Measurements from ENCODE around the gene PPAN. TPM values are rescaled to one million over a fixed set of nuclear protein-coding genes. Genes with fewer than 3 reads are reported as not detected.

PPAN gene
- polyA plus RNA-seq, 1 donor (not counting 4 experiments of a cell fraction or from before 2014, with no cell fraction given): 32.3 TPM

GRCh38 chr19:10102787-10103236, 3.4 kb upstream of the PPAN start:
- FAIRE-seq: no peak
- no peak for DNase-seq (ENCODE audit: low read depth, low spot score)
- H3K27ac ChIP-seq (ENCODE audit: control insufficient read depth, insufficient read depth, low read length): no peak overlapping the region

GRCh38 chr19:10104130-10104513, 2.0 kb upstream of the PPAN start:
- FAIRE-seq (no peak), DNase-seq (ENCODE audit: low read depth, low spot score) (no peak)
- no peaks in the 10 kb centered on the region for H3K9me3 ChIP-seq (ENCODE audit: control insufficient read depth, low read depth, low read length)
- H3K4me3 ChIP-seq (ENCODE audit: control insufficient read depth in 2 of 3, extremely low read depth in 1 of 3, insufficient read depth in 2 of 3, low read depth in 1 of 3, low read length in 3 of 3): no peak overlapping the region
- peaks cover 8 to 14% of the 10 kb centered on the region in 2 experiments for H3K36me3 ChIP-seq (ENCODE audit: control insufficient read depth in 2 of 2, extremely low read depth in 1 of 2, insufficient read depth in 2 of 2, low read length in 2 of 2)
- no peak overlapping the region for H3K27ac ChIP-seq (ENCODE audit: control insufficient read depth, insufficient read depth, low read length)
- H3K79me2 ChIP-seq (ENCODE audit: control insufficient read depth, insufficient read depth, low read length): peaks cover 26% of the 10 kb centered on the region
- H4K20me1 ChIP-seq (ENCODE audit: control insufficient read depth, extremely low read depth, insufficient read depth, low read length): no peaks in the 10 kb centered on the region
- no peak overlapping the region for H2AFZ ChIP-seq (ENCODE audit: control insufficient read depth, low read length)
- dilution Hi-C loops (cut with MboI; ENCODE audit: extremely low pct_ligation_motif_present, low sequenced_read_pairs): no loop called here
- peaks cover 12% of the 10 kb centered on the region for H3K4me1 ChIP-seq (ENCODE audit: control insufficient read depth, extremely low read depth, insufficient read depth, low read length)
- no peak for TF ChIP-seq CTCF (optimal IDR thresholded peaks at IDR 0.05 in 1 of 3, IDR thresholded peaks at IDR 0.05 in 1 of 3, conservative IDR thresholded peaks at IDR 0.05 in 1 of 3; ENCODE audit: extremely low read depth in 1 of 3, insufficient read depth in 2 of 3, low read length in 3 of 3)
- TF ChIP-seq EZH2 (IDR thresholded peaks at IDR 0.05; ENCODE audit: low read length): no peak
- H3K9me1 ChIP-seq (ENCODE audit: control insufficient read depth, extremely low read depth, insufficient read depth, low read length): no peaks in the 10 kb centered on the region
- no peaks in the 10 kb centered on the region for H3K27me3 ChIP-seq (ENCODE audit: control insufficient read depth, extremely low read depth, insufficient read depth, low read length)
- no peak overlapping the region for H3K4me2 ChIP-seq (ENCODE audit: control insufficient read depth, extremely low read depth, insufficient read depth, low read depth, low read length)
- H3K9ac ChIP-seq (ENCODE audit: control insufficient read depth, extremely low read depth, insufficient read depth, low read length): no peak overlapping the region

More at GRCh38 chr19:10102787-10103236, 3.4 kb upstream of the PPAN start:
- no peak overlapping the region for H2AFZ ChIP-seq (ENCODE audit: control insufficient read depth, low read length)
- peaks cover 10% of the 10 kb centered on the region for H3K4me1 ChIP-seq (ENCODE audit: control insufficient read depth, extremely low read depth, insufficient read depth, low read length)
- no peaks in the 10 kb centered on the region for H3K27me3 ChIP-seq (ENCODE audit: control insufficient read depth, extremely low read depth, insufficient read depth, low read length)
- peaks cover 3 to 7% of the 10 kb centered on the region in 2 experiments for H3K36me3 ChIP-seq (ENCODE audit: control insufficient read depth in 2 of 2, extremely low read depth in 1 of 2, insufficient read depth in 2 of 2, low read length in 2 of 2)
- no peak overlapping the region for H3K4me3 ChIP-seq (ENCODE audit: control insufficient read depth in 2 of 3, extremely low read depth in 1 of 3, insufficient read depth in 2 of 3, low read depth in 1 of 3, low read length in 3 of 3)
- H4K20me1 ChIP-seq (ENCODE audit: control insufficient read depth, extremely low read depth, insufficient read depth, low read length): no peaks in the 10 kb centered on the region
- no peak for TF ChIP-seq EZH2 (IDR thresholded peaks at IDR 0.05; ENCODE audit: low read length)
- TF ChIP-seq CTCF (optimal IDR thresholded peaks at IDR 0.05 in 1 of 3, IDR thresholded peaks at IDR 0.05 in 1 of 3, conservative IDR thresholded peaks at IDR 0.05 in 1 of 3; ENCODE audit: extremely low read depth in 1 of 3, insufficient read depth in 2 of 3, low read length in 3 of 3): no peak
- no peak overlapping the region for H3K9ac ChIP-seq (ENCODE audit: control insufficient read depth, extremely low read depth, insufficient read depth, low read length)
- peaks cover 17% of the 10 kb centered on the region for H3K79me2 ChIP-seq (ENCODE audit: control insufficient read depth, insufficient read depth, low read length)
- H3K9me1 ChIP-seq (ENCODE audit: control insufficient read depth, extremely low read depth, insufficient read depth, low read length): no peaks in the 10 kb centered on the region
- H3K9me3 ChIP-seq (ENCODE audit: control insufficient read depth, low read depth, low read length): no peaks in the 10 kb centered on the region
- dilution Hi-C loops (cut with MboI; ENCODE audit: extremely low pct_ligation_motif_present, low sequenced_read_pairs): no loop called here
- H3K4me2 ChIP-seq (ENCODE audit: control insufficient read depth, extremely low read depth, insufficient read depth, low read depth, low read length): no peak overlapping the region
